PC-9 (cell line): ENCODE data around the gene RALGPS2. TPM values are rescaled to one million over a fixed set of nuclear protein-coding genes. Genes with fewer than 3 reads are reported as not detected.

Source experiments
- BruUV-seq: library from RNA; stranded (reverse); fragments of 400-500 nt; replicated peaks from 2 replicates; lab custom pipeline; 2021; lab: Mats Ljungman, UMichigan
- CTCF ChIA-PET: fragments of 300-600 bp; sonication (Branson Sonifier 250); formaldehyde crosslinking; loops from one replicate; lab custom pipeline; 2022; ENCODE audit warnings: antibody characterized with exemption; lab: Charles Lee
- POLR2A ChIA-PET: fragments of 300-600 bp; sonication (Branson Sonifier 250); formaldehyde crosslinking; loops from one replicate; lab custom pipeline; 2022; ENCODE audit warnings: antibody characterized with exemption; ENCODE audit not compliant: unreplicated experiment; lab: Charles Lee
- DNase-seq, 2 experiments: peaks; one replicate each; pipeline versions ENCODE4 v3.0.0 to v3.0.0-alpha.2; 2015 to 2022; ENCODE audit warnings: mixed read lengths in 1 of 2
- H2AFZ ChIP-seq: fragments of 200-600 bp; sonication (generic); 2 replicates; pipeline ENCODE4 v1.8.1; 2017; ENCODE audit warnings: antibody characterized with exemption
- H3F3A ChIP-seq: fragments of 200-600 bp; sonication (generic); 2 replicates; pipeline ENCODE4 v1.8.1; 2017; ENCODE audit warnings: antibody characterized with exemption, mild to moderate bottlenecking, low read depth; ENCODE audit not compliant: insufficient read depth
- H3K27ac ChIP-seq: fragments of 200-600 bp; sonication (generic); 2 replicates; pipeline ENCODE4 v1.6.1; 2016; ENCODE audit warnings: mixed run types
- H3K27me3 ChIP-seq: fragments of 200-600 bp; sonication (generic); 2 replicates; pipeline ENCODE4 v1.6.1; 2016; ENCODE audit warnings: low read depth, mixed run types; ENCODE audit not compliant: insufficient read depth
- H3K36me3 ChIP-seq: fragments of 200-600 bp; sonication (generic); 2 replicates; pipeline ENCODE4 v1.6.1; 2016; ENCODE audit warnings: low read depth, mixed run types
- H3K4me1 ChIP-seq: fragments of 200-600 bp; sonication (generic); replicated peaks from 2 replicates; pipeline ENCODE4 v1.6.1; 2016; ENCODE audit warnings: mixed run types; ENCODE audit not compliant: insufficient read depth
- H3K4me2 ChIP-seq: fragments of 200-600 bp; sonication (generic); 2 replicates; pipeline ENCODE4 v1.6.1; 2017; ENCODE audit warnings: mixed run types
- H3K4me3 ChIP-seq: fragments of 200-600 bp; sonication (generic); 2 replicates; pipeline ENCODE4 v1.6.1; 2016; ENCODE audit warnings: mixed run types
- H3K79me2 ChIP-seq: fragments of 200-600 bp; sonication (generic); 2 replicates; pipeline ENCODE4 v1.6.1; 2017; ENCODE audit warnings: low read depth, mixed run types
- H3K9me2 ChIP-seq: fragments of 200-600 bp; sonication (generic); 2 replicates; pipeline ENCODE4 v1.8.1; 2017; ENCODE audit warnings: mild to moderate bottlenecking; ENCODE audit not compliant: insufficient read depth
- H3K9me3 ChIP-seq: fragments of 200-600 bp; sonication (generic); 2 replicates; pipeline ENCODE4 v1.8.1; 2016; ENCODE audit warnings: low read depth; ENCODE audit not compliant: insufficient read depth
- H4K20me1 ChIP-seq: fragments of 200-600 bp; sonication (generic); 2 replicates; pipeline ENCODE4 v1.8.1; 2017; ENCODE audit not compliant: insufficient read depth
- CTCF ChIP-seq: fragments of 200-600 bp; sonication (generic); conservative IDR thresholded peaks from 2 replicates; pipeline ENCODE4 v1.6.1; 2017; ENCODE audit warnings: mixed run types, antibody characterized with exemption, mild to moderate bottlenecking, moderate library complexity
- EZH2 ChIP-seq: fragments of 200-600 bp; sonication (generic); IDR thresholded peaks from 2 replicates; pipeline ENCODE4 v1.8.0; 2017; ENCODE audit warnings: antibody characterized with exemption, low read depth
- intact Hi-C: fragments of 100-400 bp; cut with micrococcal nuclease; formaldehyde crosslinking; loops from one replicate; pipeline ENCODE4 v1.10.0; 2022; ENCODE audit not compliant: unreplicated experiment
- total RNA-seq: library from RNA; stranded (reverse); gene quantifications from 2 replicates; pipeline ENCODE4 v1.2.3, GENCODE V29; 2021

RALGPS2 gene
- total RNA-seq, 1 experiment from 2014 or later = 62.4 TPM

DNA sequence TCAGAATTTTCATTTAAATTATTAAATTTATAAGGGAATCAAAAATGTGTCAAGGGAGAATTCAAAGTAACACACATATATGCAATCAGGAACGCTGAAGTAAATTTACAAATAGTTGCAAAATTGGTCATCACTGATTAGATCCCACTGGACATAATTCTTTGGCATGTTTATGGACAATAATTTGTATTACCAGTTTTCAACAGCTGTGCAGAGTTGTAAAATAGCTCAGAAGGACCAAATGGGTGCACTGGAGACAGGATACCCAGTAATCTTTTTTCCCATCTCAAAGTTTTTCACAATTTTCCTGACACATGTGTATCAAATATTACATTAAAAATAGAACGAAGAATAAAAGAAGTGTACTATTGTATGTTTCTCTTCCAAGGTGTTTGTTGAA is 149.9 kb downstream of the RALGPS2 start:
- no peak for DNase-seq
- peaks cover 19% of the 10 kb centered on the region for H3K36me3 ChIP-seq
- no peaks in the 10 kb centered on the region; the same call in 1 of the 2 replicates for H3K9me3 ChIP-seq
- no peaks in the 10 kb centered on the region for H3K79me2 ChIP-seq
- ChIA-PET CTCF (no interaction called here), POLR2A (no interaction called here)
- peaks cover 4% of the 10 kb centered on the region; the same call in 1 of the 2 replicates for H3K9me2 ChIP-seq
- H3F3A ChIP-seq = peaks cover 3% of the 10 kb centered on the region
- H2AFZ ChIP-seq = no peak overlapping the region
- H3K27ac ChIP-seq = no peak overlapping the region
- intact Hi-C loops = no loop called here
- H3K4me2 ChIP-seq = no peak overlapping the region
- H3K4me1 ChIP-seq = peaks cover 17% of the 10 kb centered on the region
- TF ChIP-seq CTCF = no peak
- no peak for TF ChIP-seq EZH2
- H3K27me3 ChIP-seq = no peaks in the 10 kb centered on the region
- BruUV-seq = no TSS peak
- H3K4me3 ChIP-seq = no peak overlapping the region
- H4K20me1 ChIP-seq = 0 out of 2 replicates have a peak, but pooled peaks cover 6% of the 10 kb centered on the region

GRCh38 chr1:178875936-178876335 is 150.9 kb downstream of the RALGPS2 start:
- no peaks in the 10 kb centered on the region for H3K27me3 ChIP-seq
- DNase-seq = no peak
- H3K79me2 ChIP-seq = no peaks in the 10 kb centered on the region
- no peak overlapping the region for H3K4me2 ChIP-seq
- BruUV-seq = no TSS peak
- TF ChIP-seq EZH2 = no peak
- no peak for TF ChIP-seq CTCF
- peaks cover 28% of the 10 kb centered on the region for H3K36me3 ChIP-seq
- no peaks in the 10 kb centered on the region; the same call in 1 of the 2 replicates for H3K9me3 ChIP-seq
- peaks cover 15% of the 10 kb centered on the region for H3K4me1 ChIP-seq
- H3K9me2 ChIP-seq = peaks cover 4% of the 10 kb centered on the region; the same call in 1 of the 2 replicates
- ChIA-PET POLR2A (no interaction called here), CTCF (no interaction called here)
- H3K27ac ChIP-seq = no peak overlapping the region
- H4K20me1 ChIP-seq = 0 out of 2 replicates have a peak, but pooled peaks cover 6% of the 10 kb centered on the region
- H2AFZ ChIP-seq = no peak overlapping the region
- intact Hi-C loops = no loop called here
- peaks cover 7% of the 10 kb centered on the region for H3F3A ChIP-seq
- no peak overlapping the region for H3K4me3 ChIP-seq

GRCh38 chr1:178877896-178878295 is 152.9 kb downstream of the RALGPS2 start:
- H3K79me2 ChIP-seq = no peaks in the 10 kb centered on the region
- intact Hi-C loops = no loop called here
- peaks cover 33% of the 10 kb centered on the region for H3K36me3 ChIP-seq
- no peak overlapping the region for H3K27ac ChIP-seq
- POLR2A ChIA-PET = interaction anchor here (0.6 kb wide), 1 partner anchor 153 kb away, joined by 7 read pairs; the partner anchor contains the start of gene RALGPS2
- no peak overlapping the region for H3K4me2 ChIP-seq
- no TSS peak for BruUV-seq
- H3K4me3 ChIP-seq = no peak overlapping the region
- H3K9me3 ChIP-seq = no peaks in the 10 kb centered on the region; the same call in 1 of the 2 replicates
- peaks cover 12% of the 10 kb centered on the region; the same call in 1 of the 2 replicates for H3F3A ChIP-seq
- CTCF ChIA-PET = interaction anchor here (0.6 kb wide), 1 partner anchor 107 kb away, joined by 3 read pairs; no protein-coding TSS in a partner anchor
- H3K9me2 ChIP-seq = peaks cover 4% of the 10 kb centered on the region; the same call in 1 of the 2 replicates
- H3K27me3 ChIP-seq = no peaks in the 10 kb centered on the region
- H3K4me1 ChIP-seq = no peaks in the 10 kb centered on the region
- no peak for DNase-seq
- TF ChIP-seq EZH2 (no peak), CTCF (no peak)
- no peak overlapping the region for H2AFZ ChIP-seq
- no peaks in the 10 kb centered on the region for H4K20me1 ChIP-seq
